ENCODE results near the gene DMXL2. TPM values are rescaled to one million over a fixed set of nuclear protein-coding genes. Genes with fewer than 3 reads are reported as not detected.

DMXL2 gene
- total RNA-seq, 3 donors from 2014 or later (not counting 1 experiment from before 2014, with no cell fraction given): 6.4 to 12.4 (median 11.3) TPM

DNA sequence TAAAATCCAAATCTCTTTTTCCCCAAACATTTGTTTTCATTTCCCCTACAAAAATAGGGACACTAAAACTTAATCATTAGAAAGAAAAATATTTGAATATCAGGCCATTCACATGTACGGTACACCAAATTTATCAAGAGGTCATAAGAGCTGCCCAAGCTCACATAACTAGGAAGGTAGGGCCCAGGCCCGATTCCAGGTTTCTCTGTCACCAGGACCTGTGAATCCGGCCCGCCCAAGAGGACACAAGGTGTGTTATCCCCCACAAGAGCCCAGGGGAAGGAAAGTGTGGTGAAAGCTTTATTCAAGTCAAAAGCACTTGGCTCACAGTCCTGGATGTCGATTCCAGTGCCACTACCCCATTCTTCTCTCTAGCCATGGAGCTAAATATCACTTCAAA lies 130.6 kb downstream of the DMXL2 start:
- no peaks in the 10 kb centered on the region for H3K4me1 ChIP-seq (ENCODE audit: control insufficient read depth, insufficient read depth, low read length)
- Mint-ChIP-seq H3K9me3 (peaks cover 0 to 2% of the 10 kb centered on the region in 2 donors), H3K4me1 (no peaks in the 10 kb centered on the region), H3K27ac (no peak overlapping the region), H3K4me3 (no peak overlapping the region), H3K27me3 (ENCODE audit: low read depth in 2 of 2) (no peaks in the 10 kb centered on the region), H3K36me3 (no peaks in the 10 kb centered on the region)
- TF ChIP-seq, protein P1, sequence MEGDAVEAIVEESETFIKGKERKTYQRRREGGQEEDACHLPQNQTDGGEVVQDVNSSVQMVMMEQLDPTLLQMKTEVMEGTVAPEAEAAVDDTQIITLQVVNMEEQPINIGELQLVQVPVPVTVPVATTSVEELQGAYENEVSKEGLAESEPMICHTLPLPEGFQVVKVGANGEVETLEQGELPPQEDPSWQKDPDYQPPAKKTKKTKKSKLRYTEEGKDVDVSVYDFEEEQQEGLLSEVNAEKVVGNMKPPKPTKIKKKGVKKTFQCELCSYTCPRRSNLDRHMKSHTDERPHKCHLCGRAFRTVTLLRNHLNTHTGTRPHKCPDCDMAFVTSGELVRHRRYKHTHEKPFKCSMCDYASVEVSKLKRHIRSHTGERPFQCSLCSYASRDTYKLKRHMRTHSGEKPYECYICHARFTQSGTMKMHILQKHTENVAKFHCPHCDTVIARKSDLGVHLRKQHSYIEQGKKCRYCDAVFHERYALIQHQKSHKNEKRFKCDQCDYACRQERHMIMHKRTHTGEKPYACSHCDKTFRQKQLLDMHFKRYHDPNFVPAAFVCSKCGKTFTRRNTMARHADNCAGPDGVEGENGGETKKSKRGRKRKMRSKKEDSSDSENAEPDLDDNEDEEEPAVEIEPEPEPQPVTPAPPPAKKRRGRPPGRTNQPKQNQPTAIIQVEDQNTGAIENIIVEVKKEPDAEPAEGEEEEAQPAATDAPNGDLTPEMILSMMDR (IDR thresholded peaks at IDR 0.05): no peak
- intact Hi-C loops (cut with micrococcal nuclease): no loop called here
- H3K9me3 ChIP-seq (ENCODE audit: control insufficient read depth, insufficient read depth, low read length): no peaks in the 10 kb centered on the region
- DNase-seq: no peak
- H3K27ac ChIP-seq (ENCODE audit: low read length): no peak overlapping the region
- no peak overlapping the region for H3K4me3 ChIP-seq (ENCODE audit: low read length)
- H3K27me3 ChIP-seq (ENCODE audit: control insufficient read depth, insufficient read depth, low read length): no peaks in the 10 kb centered on the region
- ATAC-seq: no peak
- H3K36me3 ChIP-seq (ENCODE audit: control insufficient read depth, insufficient read depth, low read length): no peaks in the 10 kb centered on the region
- 92% methylated on average over 5 of the region's 5 CpGs for WGBS (ENCODE audit: insufficient coverage)

DNA sequence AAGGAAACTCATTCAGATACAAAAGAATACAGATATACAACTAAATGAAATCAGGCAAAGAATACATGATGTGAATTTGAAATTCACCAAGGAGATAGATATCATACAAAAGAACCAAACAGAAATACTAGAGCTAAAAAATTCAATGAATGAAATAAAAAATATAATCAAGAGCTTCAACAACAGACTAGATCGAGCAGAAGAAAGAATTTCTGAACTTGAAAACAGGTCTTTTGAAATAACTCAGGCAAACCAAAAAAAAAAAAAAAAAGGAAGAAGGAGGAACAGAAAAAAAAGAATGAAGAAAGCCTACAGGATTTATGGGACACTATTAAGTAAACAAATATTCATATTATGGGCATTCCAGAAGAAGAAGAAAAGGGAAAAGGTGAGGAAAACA lies 137.8 kb downstream of the DMXL2 start:
- H3K4me3 ChIP-seq (ENCODE audit: low read length): no peak overlapping the region
- Mint-ChIP-seq H3K27me3 (ENCODE audit: low read depth in 2 of 2) (no peaks in the 10 kb centered on the region), H3K4me1 (no peaks in the 10 kb centered on the region), H3K4me3 (no peak overlapping the region), H3K27ac (no peak overlapping the region), H3K9me3 (peaks cover 7 to 10% of the 10 kb centered on the region in 2 donors), H3K36me3 (peaks cover 13% of the 10 kb centered on the region)
- H3K27me3 ChIP-seq (ENCODE audit: control insufficient read depth, insufficient read depth, low read length): no peaks in the 10 kb centered on the region
- peaks cover 15% of the 10 kb centered on the region for H3K9me3 ChIP-seq (ENCODE audit: control insufficient read depth, insufficient read depth, low read length)
- DNase-seq (no peak), ATAC-seq (no peak)
- H3K27ac ChIP-seq (ENCODE audit: low read length): no peak overlapping the region
- H3K36me3 ChIP-seq (ENCODE audit: control insufficient read depth, insufficient read depth, low read length): no peaks in the 10 kb centered on the region
- H3K4me1 ChIP-seq (ENCODE audit: control insufficient read depth, insufficient read depth, low read length): no peaks in the 10 kb centered on the region
- intact Hi-C loops (cut with micrococcal nuclease): no loop called here
- no CpG with 5 or more reads among the region's 1 CpG for WGBS (ENCODE audit: insufficient coverage)
- TF ChIP-seq, protein P1 (IDR thresholded peaks at IDR 0.05): no peak

GRCh38 chr15:51483985-51484384 lies 138.6 kb downstream of the DMXL2 start:
- no peak for ATAC-seq
- DNase-seq: no peak
- Histone ChIP-seq H3K27ac (ENCODE audit: low read length) (no peak overlapping the region), H3K36me3 (ENCODE audit: control insufficient read depth, insufficient read depth, low read length) (no peaks in the 10 kb centered on the region), H3K9me3 (ENCODE audit: control insufficient read depth, insufficient read depth, low read length) (peaks cover 15% of the 10 kb centered on the region), H3K4me3 (ENCODE audit: low read length) (no peak overlapping the region), H3K4me1 (ENCODE audit: control insufficient read depth, insufficient read depth, low read length) (no peaks in the 10 kb centered on the region), H3K27me3 (ENCODE audit: control insufficient read depth, insufficient read depth, low read length) (no peaks in the 10 kb centered on the region)
- TF ChIP-seq, protein P1 (IDR thresholded peaks at IDR 0.05): no peak
- Mint-ChIP-seq H3K27ac (no peak overlapping the region), H3K9me3 (peaks cover 7 to 10% of the 10 kb centered on the region in 2 donors), H3K4me1 (no peaks in the 10 kb centered on the region), H3K27me3 (ENCODE audit: low read depth in 2 of 2) (no peaks in the 10 kb centered on the region), H3K4me3 (no peak overlapping the region), H3K36me3 (peaks cover 13% of the 10 kb centered on the region)
- WGBS (ENCODE audit: insufficient coverage): 95% methylated on average over 3 of the region's 3 CpGs
- intact Hi-C loops (cut with micrococcal nuclease): no loop called here

DNA sequence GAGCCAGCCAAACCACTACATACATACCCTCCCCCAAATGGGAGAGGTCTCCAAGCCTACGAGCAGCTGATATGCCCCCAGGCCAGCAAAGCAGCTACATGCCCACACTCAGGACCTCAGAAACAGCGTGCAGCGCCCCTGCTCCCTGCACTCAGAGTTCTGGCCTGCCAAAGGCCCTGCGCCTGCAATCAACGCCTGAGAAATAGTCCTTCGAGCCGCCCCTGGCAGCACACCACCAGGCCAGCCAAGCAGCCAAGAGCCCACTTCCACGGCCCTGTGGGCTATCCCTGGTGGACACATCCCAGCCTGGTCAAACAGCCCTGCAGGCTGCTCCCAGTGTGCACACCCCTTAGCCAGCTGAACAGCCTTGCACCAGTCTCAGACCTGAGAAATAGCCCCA lies 139.1 kb downstream of the DMXL2 start:
- H3K27ac Mint-ChIP-seq: no peak overlapping the region
- ATAC-seq (no peak), DNase-seq (no peak)
- H3K4me3 Mint-ChIP-seq: no peak overlapping the region
- no peaks in the 10 kb centered on the region for H3K4me1 Mint-ChIP-seq
- Histone ChIP-seq H3K36me3 (ENCODE audit: control insufficient read depth, insufficient read depth, low read length) (no peaks in the 10 kb centered on the region), H3K27me3 (ENCODE audit: control insufficient read depth, insufficient read depth, low read length) (no peaks in the 10 kb centered on the region), H3K27ac (ENCODE audit: low read length) (no peak overlapping the region), H3K9me3 (ENCODE audit: control insufficient read depth, insufficient read depth, low read length) (peaks cover 15% of the 10 kb centered on the region), H3K4me1 (ENCODE audit: control insufficient read depth, insufficient read depth, low read length) (no peaks in the 10 kb centered on the region), H3K4me3 (ENCODE audit: low read length) (no peak overlapping the region)
- H3K36me3 Mint-ChIP-seq: peaks cover 13% of the 10 kb centered on the region
- H3K27me3 Mint-ChIP-seq (ENCODE audit: low read depth in 2 of 2): no peaks in the 10 kb centered on the region
- 92% methylated on average over 8 of the region's 8 CpGs for WGBS (ENCODE audit: insufficient coverage)
- intact Hi-C loops (cut with micrococcal nuclease): no loop called here
- TF ChIP-seq, protein P1 (IDR thresholded peaks at IDR 0.05): no peak
- H3K9me3 Mint-ChIP-seq: peaks cover 7 to 8% of the 10 kb centered on the region in 2 donors

All from natural killer cell (primary cell).